ENCODE data around the gene PGS1.

GRCh38 chr17:78428836-78429617 is 50.6 kb downstream of the PGS1 start:
- no peak for TF ChIP-seq POLR2AphosphoS5 (IDR thresholded peaks at IDR 0.05; ENCODE audit: low read depth, low read length)
- no peak for TF ChIP-seq POLR2A (IDR thresholded peaks at IDR 0.05; ENCODE audit: low read depth, low read length)

Measured in GM12892 (cell line).